ENCODE results near the gene SF3A2.
A peak's percentile ranks its signal among the peaks of the same experiment; 100 is the strongest.

Gene SF3A2

GRCh38 chr19:2251106-2252054 lies 14.8 kb downstream of the SF3A2 start:
- H3K4me3 ChIP-seq (ENCODE audit: low read depth, low read length): no peak overlapping the region; the same call in 1 of the 2 replicates
- no peak overlapping the region for H3K27ac ChIP-seq (ENCODE audit: low read depth, low read length)
- H3K9ac ChIP-seq (ENCODE audit: low read length): no peak overlapping the region
- H3K4me1 ChIP-seq (ENCODE audit: control insufficient read depth, insufficient read depth, low read length): no peaks in the 10 kb centered on the region; the same call in 1 of the 2 replicates
- peaks cover 28% of the 10 kb centered on the region for H3K27me3 ChIP-seq (ENCODE audit: control insufficient read depth, insufficient read depth, low read length)
- peaks cover 18% of the 10 kb centered on the region for H3K36me3 ChIP-seq (ENCODE audit: control insufficient read depth, insufficient read depth, low read length)
- no peaks in the 10 kb centered on the region for H3K9me3 ChIP-seq (ENCODE audit: control insufficient read depth, insufficient read depth, low read depth, low read length)

- no peak overlapping the region for H3K27ac ChIP-seq (ENCODE audit: low read depth, low read length)
- no peak overlapping the region for H3K4me3 ChIP-seq (ENCODE audit: low read depth, low read length)
- no peak overlapping the region for H3K9ac ChIP-seq (ENCODE audit: low read length)
Measured at GRCh38 chr19:2252055-2252796, 15.6 kb downstream of the SF3A2 start.

GRCh38 chr19:2252797-2253105 lies 16.1 kb downstream of the SF3A2 start:
- no peak overlapping the region for H3K9ac ChIP-seq (ENCODE audit: low read length)

More at GRCh38 chr19:2252055-2252796, 15.6 kb downstream of the SF3A2 start:
- Histone ChIP-seq H3K4me1 (ENCODE audit: control insufficient read depth, insufficient read depth, low read length) (no peaks in the 10 kb centered on the region; the same call in 1 of the 2 replicates), H3K27me3 (ENCODE audit: control insufficient read depth, insufficient read depth, low read length) (peaks cover 28% of the 10 kb centered on the region), H3K9me3 (ENCODE audit: control insufficient read depth, insufficient read depth, low read depth, low read length) (no peaks in the 10 kb centered on the region), H3K36me3 (ENCODE audit: control insufficient read depth, insufficient read depth, low read length) (peaks cover 10% of the 10 kb centered on the region)

DNA sequence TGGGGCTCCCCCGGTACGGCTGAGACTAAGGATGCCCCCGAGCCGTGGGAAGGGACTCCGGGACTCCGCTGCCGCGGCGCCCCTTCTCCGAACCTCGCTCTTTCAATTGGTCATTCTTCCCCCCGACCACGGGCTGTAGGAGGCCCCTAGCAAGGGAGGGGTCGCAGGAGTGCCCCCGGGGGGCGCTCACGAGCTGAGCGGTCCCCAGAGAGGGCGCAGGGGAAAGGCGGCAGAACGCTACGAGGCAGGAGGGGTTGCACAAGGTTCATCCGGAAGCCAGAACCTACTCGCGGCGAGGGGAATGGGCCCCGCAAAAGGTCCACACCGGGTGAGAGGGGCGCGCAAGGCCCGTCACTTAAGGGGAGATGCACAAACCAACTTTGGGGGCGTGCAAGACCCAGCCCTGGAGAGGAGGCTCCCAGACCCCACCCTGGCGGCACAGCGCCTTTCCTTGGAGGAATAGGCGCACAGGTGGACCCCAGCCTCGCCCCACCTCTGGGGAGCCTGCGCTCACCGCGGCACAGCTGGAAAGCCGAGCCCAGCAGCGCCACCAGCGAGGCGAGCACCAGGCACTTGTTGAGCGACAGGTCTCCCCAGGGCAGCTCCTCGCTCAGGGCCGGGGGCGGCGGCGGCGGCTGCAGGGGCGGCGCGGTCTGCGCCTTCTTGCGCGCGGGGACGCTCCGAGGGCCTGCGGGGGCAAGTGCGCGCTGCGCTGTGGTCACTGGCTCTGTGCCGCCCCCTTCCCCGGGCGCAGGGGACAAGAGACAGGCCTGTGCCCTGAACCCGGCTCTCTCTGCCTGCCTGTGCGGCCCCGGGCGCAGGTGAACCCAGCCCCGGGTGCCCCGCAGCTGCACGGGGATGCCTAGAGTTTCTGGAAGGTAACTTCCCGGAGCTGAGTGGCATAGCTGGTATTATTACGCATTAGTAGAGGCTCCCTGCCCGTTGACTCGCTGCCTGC lies 16.8 kb downstream of the SF3A2 start:
- no peaks in the 10 kb centered on the region for H3K9me3 ChIP-seq (ENCODE audit: control insufficient read depth, insufficient read depth, low read depth, low read length)
- no peak overlapping the region for H3K27ac ChIP-seq (ENCODE audit: low read depth, low read length)
- H3K27me3 ChIP-seq (ENCODE audit: control insufficient read depth, insufficient read depth, low read length): peaks cover 28% of the 10 kb centered on the region
- peak overlapping the region; percentile 58 for H3K4me3 ChIP-seq (ENCODE audit: low read depth, low read length)
- no peaks in the 10 kb centered on the region; the same call in 1 of the 2 replicates for H3K4me1 ChIP-seq (ENCODE audit: control insufficient read depth, insufficient read depth, low read length)
- peaks cover 2% of the 10 kb centered on the region; the same call in 1 of the 2 replicates for H3K36me3 ChIP-seq (ENCODE audit: control insufficient read depth, insufficient read depth, low read length)
- peak overlapping the region; percentile 29 for H3K9ac ChIP-seq (ENCODE audit: low read length)

More at GRCh38 chr19:2252797-2253105, 16.1 kb downstream of the SF3A2 start:
- Histone ChIP-seq H3K9me3 (ENCODE audit: control insufficient read depth, insufficient read depth, low read depth, low read length) (no peaks in the 10 kb centered on the region), H3K4me1 (ENCODE audit: control insufficient read depth, insufficient read depth, low read length) (no peaks in the 10 kb centered on the region; the same call in 1 of the 2 replicates), H3K27ac (ENCODE audit: low read depth, low read length) (no peak overlapping the region), H3K27me3 (ENCODE audit: control insufficient read depth, insufficient read depth, low read length) (peaks cover 28% of the 10 kb centered on the region), H3K36me3 (ENCODE audit: control insufficient read depth, insufficient read depth, low read length) (peaks cover 5% of the 10 kb centered on the region; the same call in 1 of the 2 replicates), H3K4me3 (ENCODE audit: low read depth, low read length) (peak overlapping the region; percentile 58)

GRCh38 chr19:2254064-2254872 lies 17.6 kb downstream of the SF3A2 start:
- H3K9me3 ChIP-seq (ENCODE audit: control insufficient read depth, insufficient read depth, low read depth, low read length): no peaks in the 10 kb centered on the region
- H3K9ac ChIP-seq (ENCODE audit: low read length): no peak overlapping the region
- peaks cover 28% of the 10 kb centered on the region for H3K27me3 ChIP-seq (ENCODE audit: control insufficient read depth, insufficient read depth, low read length)

GRCh38 chr19:2255112-2255845 lies 18.7 kb downstream of the SF3A2 start:
- Histone ChIP-seq H3K4me3 (ENCODE audit: low read depth, low read length) (no peak overlapping the region), H3K27ac (ENCODE audit: low read depth, low read length) (no peak overlapping the region), H3K36me3 (ENCODE audit: control insufficient read depth, insufficient read depth, low read length) (no peaks in the 10 kb centered on the region; the same call in 1 of the 2 replicates), H3K27me3 (ENCODE audit: control insufficient read depth, insufficient read depth, low read length) (peaks cover 28% of the 10 kb centered on the region), H3K9me3 (ENCODE audit: control insufficient read depth, insufficient read depth, low read depth, low read length) (no peaks in the 10 kb centered on the region), H3K4me1 (ENCODE audit: control insufficient read depth, insufficient read depth, low read length) (no peaks in the 10 kb centered on the region; the same call in 1 of the 2 replicates), H3K9ac (ENCODE audit: low read length) (no peak overlapping the region)

More at GRCh38 chr19:2254064-2254872, 17.6 kb downstream of the SF3A2 start:
- Histone ChIP-seq H3K36me3 (ENCODE audit: control insufficient read depth, insufficient read depth, low read length) (no peaks in the 10 kb centered on the region; the same call in 1 of the 2 replicates), H3K4me3 (ENCODE audit: low read depth, low read length) (peak overlapping the region; percentile 58), H3K27ac (ENCODE audit: low read depth, low read length) (no peak overlapping the region), H3K4me1 (ENCODE audit: control insufficient read depth, insufficient read depth, low read length) (no peaks in the 10 kb centered on the region; the same call in 1 of the 2 replicates)

GRCh38 chr19:2255982-2256685 lies 19.5 kb downstream of the SF3A2 start, which contains the start of gene JSRP1:
JSRP1 (minus strand) TSS chr19:2256417; CDS start chr19:2255314, 1,103 bp downstream.
- Histone ChIP-seq H3K9ac (ENCODE audit: low read length) (no peak within 1 kb of the TSS), H3K36me3 (ENCODE audit: control insufficient read depth, insufficient read depth, low read length) (no peaks in the 10 kb centered on the region; the same call in 1 of the 2 replicates), H3K27ac (ENCODE audit: low read depth, low read length) (no peak within 1 kb of the TSS), H3K27me3 (ENCODE audit: control insufficient read depth, insufficient read depth, low read length) (peaks cover 28% of the 10 kb centered on the region), H3K9me3 (ENCODE audit: control insufficient read depth, insufficient read depth, low read depth, low read length) (no peaks in the 10 kb centered on the region), H3K4me3 (ENCODE audit: low read depth, low read length) (no peak within 1 kb of the TSS), H3K4me1 (ENCODE audit: control insufficient read depth, insufficient read depth, low read length) (no peaks in the 10 kb centered on the region; the same call in 1 of the 2 replicates)

GRCh38 chr19:2259336-2259735 lies 22.7 kb downstream of the SF3A2 start:
- Histone ChIP-seq H3K4me1 (ENCODE audit: control insufficient read depth, insufficient read depth, low read length) (no peaks in the 10 kb centered on the region), H3K9ac (ENCODE audit: low read length) (no peak overlapping the region), H3K4me3 (ENCODE audit: low read depth, low read length) (no peak overlapping the region), H3K9me3 (ENCODE audit: control insufficient read depth, insufficient read depth, low read depth, low read length) (no peaks in the 10 kb centered on the region), H3K27me3 (ENCODE audit: control insufficient read depth, insufficient read depth, low read length) (no peaks in the 10 kb centered on the region), H3K27ac (ENCODE audit: low read depth, low read length) (no peak overlapping the region), H3K36me3 (ENCODE audit: control insufficient read depth, insufficient read depth, low read length) (no peaks in the 10 kb centered on the region)

GRCh38 chr19:2260341-2260805 lies 23.7 kb downstream of the SF3A2 start:
- H3K4me1 ChIP-seq (ENCODE audit: control insufficient read depth, insufficient read depth, low read length): no peaks in the 10 kb centered on the region
- no peak overlapping the region for H3K9ac ChIP-seq (ENCODE audit: low read length)
- no peaks in the 10 kb centered on the region for H3K9me3 ChIP-seq (ENCODE audit: control insufficient read depth, insufficient read depth, low read depth, low read length)
- no peaks in the 10 kb centered on the region for H3K36me3 ChIP-seq (ENCODE audit: control insufficient read depth, insufficient read depth, low read length)
- no peaks in the 10 kb centered on the region for H3K27me3 ChIP-seq (ENCODE audit: control insufficient read depth, insufficient read depth, low read length)
- no peak overlapping the region for H3K4me3 ChIP-seq (ENCODE audit: low read depth, low read length)
- no peak overlapping the region for H3K27ac ChIP-seq (ENCODE audit: low read depth, low read length)

All from HUES6 (cell line).